HEK293T (cell line): ENCODE measurements around the gene CRYGD.
A peak's percentile ranks its signal among the peaks of the same experiment; 100 is the strongest.
"Not testable (repeated sequence)": the region's sequence is repeated elsewhere in the genome, so short reads cannot be mapped to it uniquely, and the experiment has no call there.

Experiments
- CTCF ChIA-PET: fragments of 350-600 bp; formaldehyde crosslinking; extraction: SDS; loops from one replicate; lab custom pipeline; 2021; ENCODE audit warnings: antibody characterized with exemption, inconsistent platforms; lab: Yijun Ruan, JAX
- POLR2A ChIA-PET: fragments of 350-600 bp; formaldehyde crosslinking; extraction: SDS; loops from one replicate; lab custom pipeline; 2020; ENCODE audit warnings: antibody characterized with exemption, inconsistent platforms; lab: Yijun Ruan, JAX
- DNase-seq: peaks from one replicate; pipeline ENCODE4 v3.0.0; 2012; ENCODE audit warnings: mixed read lengths; ENCODE audit errors: extremely low spot score
- ARNT ChIP-seq: fragments of 450-650 bp; IDR thresholded peaks from 2 replicates; pipeline ENCODE4 v1.6.1; 2017; ENCODE audit warnings: mild to moderate bottlenecking
- BHLHE40 ChIP-seq: fragments of 450-650 bp; IDR thresholded peaks from 2 replicates; pipeline ENCODE4 v1.6.1; 2016; ENCODE audit warnings: mild to moderate bottlenecking, moderate library complexity, borderline replicate concordance
- CTBP1 ChIP-seq: fragments of 450-650 bp; IDR thresholded peaks from 2 replicates; pipeline ENCODE4 v1.6.1; 2016; ENCODE audit warnings: borderline replicate concordance
- ELF4 ChIP-seq: fragments of 450-650 bp; IDR thresholded peaks from 2 replicates; pipeline ENCODE4 v1.6.1; 2017; ENCODE audit warnings: antibody characterized with exemption
- FOXA1 ChIP-seq: fragments of 450-650 bp; IDR thresholded peaks from 2 replicates; pipeline ENCODE4 v1.6.1; 2016; ENCODE audit warnings: mild to moderate bottlenecking
- FOXK2 ChIP-seq: fragments of 450-650 bp; IDR thresholded peaks from 2 replicates; pipeline ENCODE4 v1.6.1; 2016; ENCODE audit warnings: mild to moderate bottlenecking
- FOXM1 ChIP-seq: fragments of 450-650 bp; IDR thresholded peaks from 2 replicates; pipeline ENCODE4 v1.6.1; 2017; ENCODE audit warnings: mild to moderate bottlenecking, borderline replicate concordance
- HDGF ChIP-seq: fragments of 450-650 bp; IDR thresholded peaks from 2 replicates; pipeline ENCODE4 v1.6.1; 2017; ENCODE audit warnings: antibody characterized with exemption, borderline replicate concordance
- L3MBTL2 ChIP-seq: fragments of 450-650 bp; conservative IDR thresholded peaks from 2 replicates; pipeline ENCODE4 v1.6.1; 2016; ENCODE audit warnings: mild to moderate bottlenecking
- LEF1 ChIP-seq: fragments of 450-650 bp; IDR thresholded peaks from 2 replicates; pipeline ENCODE4 v1.6.1; 2017; ENCODE audit warnings: mild to moderate bottlenecking, borderline replicate concordance
- NFRKB ChIP-seq: fragments of 450-650 bp; IDR thresholded peaks from 2 replicates; pipeline ENCODE4 v1.6.1; 2016; ENCODE audit warnings: mild to moderate bottlenecking, moderate library complexity
- PKNOX1 ChIP-seq: fragments of 450-650 bp; IDR thresholded peaks from 2 replicates; pipeline ENCODE4 v1.6.1; 2016
- SP1 ChIP-seq: fragments of 450-650 bp; IDR thresholded peaks from 2 replicates; pipeline ENCODE4 v1.6.1; 2017
- SUZ12 ChIP-seq: fragments of 450-650 bp; IDR thresholded peaks from 2 replicates; pipeline ENCODE4 v1.6.1; 2016; ENCODE audit warnings: mild to moderate bottlenecking
- TARDBP ChIP-seq: fragments of 450-650 bp; IDR thresholded peaks from 2 replicates; pipeline ENCODE4 v1.6.1; 2016
- ZNF384 ChIP-seq: fragments of 450-650 bp; IDR thresholded peaks from 2 replicates; pipeline ENCODE4 v1.6.1; 2016

The CRYGD gene

GRCh38 chr2:208124013-208124715, at the start of gene CRYGD:
CRYGD (minus strand) TSS chr2:208124524; CDS start chr2:208124473, 51 bp downstream.
- CTCF ChIA-PET, DNase-seq: not testable (repeated sequence)
- TF ChIP-seq FOXM1: 0 out of 2 replicates have a peak, but pooled peaks have one; percentile 6
- TF ChIP-seq L3MBTL2: peak; percentile 41
- POLR2A ChIA-PET: interaction anchor here (1.2 kb wide), 1 partner anchor 22 kb away, joined by 3 read pairs; no protein-coding TSS in a partner anchor

GRCh38 chr2:208172125-208172524, 47.8 kb upstream of the CRYGD start:
- POLR2A ChIA-PET: no interaction called here
- no peak for DNase-seq
- TF ChIP-seq FOXA1 (no peak), ELF4 (no peak), FOXM1 (no peak), TARDBP (no peak), L3MBTL2 (no peak), BHLHE40 (no peak), ARNT (no peak), SUZ12 (no peak), ZNF384 (no peak), CTBP1 (no peak), FOXK2 (no peak), HDGF (no peak), PKNOX1 (no peak), SP1 (no peak), LEF1 (no peak), NFRKB (no peak)
- CTCF ChIA-PET: no interaction called here

- TF ChIP-seq NFRKB (no peak), CTBP1 (no peak), BHLHE40 (no peak), LEF1 (no peak), L3MBTL2 (no peak), FOXM1 (no peak), FOXA1 (no peak), ARNT (no peak), ELF4 (no peak), TARDBP (no peak), ZNF384 (no peak), SP1 (no peak)
- no peak for DNase-seq
- POLR2A ChIA-PET: no interaction called here
- CTCF ChIA-PET: interaction anchor here (2.3 kb wide), 1 partner anchor 10 kb away, joined by 9 read pairs; no protein-coding TSS in a partner anchor
Observed at GRCh38 chr2:208164951-208165755, 40.8 kb upstream of the CRYGD start.

GRCh38 chr2:208163489-208163888, 39.2 kb upstream of the CRYGD start, which contains the start of gene CRYGA:
CRYGA (minus strand) TSS chr2:208163589; CDS start chr2:208163556, 33 bp downstream.
- no peak for DNase-seq
- ChIA-PET POLR2A (no interaction called here), CTCF (interaction anchor here (2.3 kb wide), 1 partner anchor 12 kb away, joined by 9 read pairs; no protein-coding TSS in a partner anchor)
- TF ChIP-seq L3MBTL2 (no peak), LEF1 (no peak), CTBP1 (no peak), ARNT (no peak), SP1 (no peak), PKNOX1 (no peak), FOXM1 (no peak), FOXK2 (no peak), SUZ12 (no peak), ZNF384 (no peak), BHLHE40 (no peak), NFRKB (no peak), HDGF (no peak), ELF4 (no peak), TARDBP (no peak), FOXA1 (no peak)

GRCh38 chr2:208156439-208156838, 32.1 kb upstream of the CRYGD start:
- no peak for TF ChIP-seq SP1
- TF ChIP-seq BHLHE40: no peak
- no peak for TF ChIP-seq LEF1
- TF ChIP-seq CTBP1: no peak
- no peak for TF ChIP-seq HDGF
- TF ChIP-seq L3MBTL2: no peak
- TF ChIP-seq FOXM1: no peak
- TF ChIP-seq PKNOX1: no peak
- no peak for TF ChIP-seq ARNT
- TF ChIP-seq FOXK2: no peak
- TF ChIP-seq ZNF384: no peak
- no peak for TF ChIP-seq ELF4
- no peak for TF ChIP-seq NFRKB
- no peak for TF ChIP-seq TARDBP
- TF ChIP-seq SUZ12: no peak
- no peak for TF ChIP-seq FOXA1
- ChIA-PET POLR2A (no interaction called here), CTCF (interaction anchor here (0.8 kb wide), 1 partner anchor 19 kb away, joined by 3 read pairs; no protein-coding TSS in a partner anchor)
- DNase-seq: no peak
